HCT116 (cell line): ENCODE results near the gene PLXNB3. TPM values are rescaled to one million over a fixed set of nuclear protein-coding genes. Genes with fewer than 3 reads are reported as not detected.

Source experiments
- ATAC-seq: fragments of 200-7000 bp; cut with Tn5 transposase; 2 replicates; pipeline ENCODE4 v1.9.1; 2020; ENCODE audit warnings: mild to moderate bottlenecking, moderate library complexity
- BruUV-seq: library from RNA; stranded (reverse); fragments of 400-500 nt; replicated peaks from 2 replicates; lab custom pipeline; 2021; lab: Mats Ljungman, UMichigan
- CTCF ChIA-PET: fragments of 300-600 bp; sonication (Branson Sonifier 250); formaldehyde crosslinking; loops from one replicate; lab custom pipeline; 2021; ENCODE audit warnings: antibody characterized with exemption; lab: Charles Lee
- POLR2A ChIA-PET: fragments of 300-600, 350-600 bp; sonication (Branson Sonifier 250); formaldehyde crosslinking; loops from one replicate; lab custom pipeline; 2021; ENCODE audit warnings: antibody characterized with exemption; lab: Charles Lee
- RAD21 ChIA-PET, 2 experiments: fragments of 300-600 bp; sonication (Branson Sonifier 250); formaldehyde crosslinking; loops; one replicate each; lab custom pipeline; 2023; ENCODE audit warnings: low total read pairs in 2 of 2; ENCODE audit not compliant: uncharacterized antibody in 2 of 2, unreplicated experiment in 2 of 2, low non-redundant PET in 1 of 2; lab: Charles Lee
- DNase-seq: peaks from one replicate; pipeline ENCODE4 v3.0.0-alpha.2; 2010; ENCODE audit warnings: low read depth, low spot score
- H2AFZ ChIP-seq: fragments of 200-600 bp; shearing (Covaris generic), sonication (generic); 2 replicates; pipeline ENCODE4 v1.6.1; 2017; ENCODE audit warnings: low read depth, mixed run types, mixed read lengths, antibody characterized with exemption, low read length; ENCODE audit not compliant: poor library complexity, severe bottlenecking
- H3K27ac ChIP-seq: 2 replicates; pipeline ENCODE4 v1.5.1; 2012; ENCODE audit warnings: low read depth, low read length
- H3K27me3 ChIP-seq: fragments of 200-600 bp; sonication (generic); 2 replicates; pipeline ENCODE4 v1.6.1; 2016; ENCODE audit warnings: mixed run types, low read length, mixed read lengths; ENCODE audit not compliant: insufficient read depth
- H3K36me3 ChIP-seq, 2 experiments: fragments of 200-500 bp in 1 of 2; fragments of 200-600 bp in 1 of 2; sonication (Bioruptor generic) in 1 of 2; sonication (generic) in 1 of 2; 2 replicates each; pipeline versions ENCODE4 v1.5.1 to v1.6.1; 2014 to 2016; ENCODE audit warnings: low read length in 2 of 2, inconsistent platforms in 1 of 2, mixed read lengths in 1 of 2, mixed run types in 1 of 2; ENCODE audit not compliant: insufficient read depth in 2 of 2, control insufficient read depth in 1 of 2
- H3K4me1 ChIP-seq, 2 experiments: fragments of 200-600 bp in 1 of 2; sonication (generic) in 1 of 2; 2 replicates each; pipeline versions ENCODE4 v1.5.1 to v1.6.1; 2012 to 2017; ENCODE audit warnings: low read length in 2 of 2, inconsistent platforms in 1 of 2, mild to moderate bottlenecking in 1 of 2, mixed read lengths in 1 of 2, mixed run types in 1 of 2, moderate library complexity in 1 of 2; ENCODE audit not compliant: insufficient read depth in 2 of 2, control insufficient read depth in 1 of 2
- H3K4me2 ChIP-seq: fragments of 200-600 bp; sonication (generic); 2 replicates; pipeline ENCODE4 v1.6.1; 2017; ENCODE audit warnings: mixed run types, low read length, mixed read lengths
- H3K4me3 ChIP-seq, 2 experiments: fragments of 200-600 bp in 1 of 2; sonication (generic) in 1 of 2; replicated peaks in 1 of 2; 2 replicates each; pipeline ENCODE4 v1.5.1; 2011 to 2016; ENCODE audit warnings: low read length in 2 of 2, control low read depth in 1 of 2, low read depth in 1 of 2, mild to moderate bottlenecking in 1 of 2, mixed read lengths in 1 of 2, mixed run types in 1 of 2
- H3K79me2 ChIP-seq: fragments of 200-600 bp; sonication (generic); 2 replicates; pipeline ENCODE4 v1.6.1; 2017; ENCODE audit warnings: mild to moderate bottlenecking, mixed run types, low read length, moderate library complexity, mixed read lengths; ENCODE audit not compliant: insufficient read depth
- H3K9ac ChIP-seq: fragments of 200-600 bp; sonication (generic); 2 replicates; pipeline ENCODE4 v1.6.1; 2016; ENCODE audit warnings: low read length, mixed read lengths
- H3K9me2 ChIP-seq: fragments of 200-600 bp; sonication (generic), shearing (Covaris generic); 2 replicates; pipeline ENCODE4 v1.6.1; 2017; ENCODE audit warnings: mixed run types, mild to moderate bottlenecking, moderate library complexity; ENCODE audit not compliant: insufficient read depth
- H3K9me3 ChIP-seq, 2 experiments: fragments of 200-500 bp in 1 of 2; fragments of 200-600 bp in 1 of 2; sonication (Bioruptor generic) in 1 of 2; sonication (generic) in 1 of 2; 2 replicates each; pipeline ENCODE4 v1.6.1; 2014 to 2017; ENCODE audit warnings: low read length in 2 of 2, mixed read lengths in 2 of 2, inconsistent platforms in 1 of 2, low read depth in 1 of 2, mild to moderate bottlenecking in 1 of 2, mixed run types in 1 of 2, moderate library complexity in 1 of 2; ENCODE audit not compliant: control insufficient read depth in 1 of 2, insufficient read depth in 1 of 2
- H4K20me1 ChIP-seq: fragments of 200-600 bp; sonication (generic), shearing (Covaris generic); 2 replicates; pipeline ENCODE4 v1.6.1; 2017; ENCODE audit warnings: mixed run types, mild to moderate bottlenecking, moderate library complexity; ENCODE audit not compliant: insufficient read depth
- ELF1 ChIP-seq: IDR thresholded peaks from 2 replicates; pipeline ENCODE4 v1.6.1; 2012; ENCODE audit warnings: low read depth, borderline replicate concordance
- EZH2 ChIP-seq: fragments of 200-600 bp; sonication (generic); IDR thresholded peaks from 2 replicates; pipeline ENCODE4 v1.6.1; 2017; ENCODE audit warnings: antibody characterized with exemption, mixed run types
- FOSL1 ChIP-seq: IDR thresholded peaks from 2 replicates; pipeline ENCODE4 v1.6.1; 2012; ENCODE audit warnings: low read depth
- POLR2AphosphoS5 ChIP-seq: IDR thresholded peaks from 2 replicates; pipeline ENCODE4 v1.6.1; 2011; ENCODE audit warnings: mild to moderate bottlenecking, low read depth, low read length, moderate library complexity
- RAD21 ChIP-seq: IDR thresholded peaks from 2 replicates; pipeline ENCODE4 v1.6.1; 2012; ENCODE audit warnings: low read depth, mild to moderate bottlenecking
- SP1 ChIP-seq: IDR thresholded peaks from 2 replicates; pipeline ENCODE4 v1.6.1; 2012; ENCODE audit warnings: low read depth
- SRF ChIP-seq: IDR thresholded peaks from 2 replicates; pipeline ENCODE4 v1.6.1; 2012; ENCODE audit warnings: low read depth
- YY1 ChIP-seq: IDR thresholded peaks from 2 replicates; pipeline ENCODE4 v1.6.1; 2011; ENCODE audit warnings: low read length, low read depth, moderate library complexity, mild to moderate bottlenecking; ENCODE audit not compliant: insufficient replicate concordance; ENCODE audit errors: extremely low read depth
- ZBTB33 ChIP-seq: IDR thresholded peaks from 2 replicates; pipeline ENCODE4 v1.6.1; 2011; ENCODE audit warnings: mild to moderate bottlenecking, low read length, moderate library complexity; ENCODE audit not compliant: insufficient replicate concordance; ENCODE audit errors: extremely low read depth
- intact Hi-C: fragments of 100-400 bp; cut with micrococcal nuclease; formaldehyde crosslinking; loops from 2 replicates; pipeline ENCODE4 v1.10.0; 2022
- total RNA-seq: library from RNA; stranded (reverse); gene quantifications from one replicate; pipeline ENCODE4 v1.2.1, GENCODE V29; 2021; ENCODE audit not compliant: unreplicated experiment
- TF ChIP-seq, protein P1 (sequence below): IDR thresholded peaks from 2 replicates; pipeline ENCODE4 v1.6.1; 2012

The PLXNB3 gene
- total RNA-seq, 1 experiment from 2014 or later = 4.8 TPM

DNA sequence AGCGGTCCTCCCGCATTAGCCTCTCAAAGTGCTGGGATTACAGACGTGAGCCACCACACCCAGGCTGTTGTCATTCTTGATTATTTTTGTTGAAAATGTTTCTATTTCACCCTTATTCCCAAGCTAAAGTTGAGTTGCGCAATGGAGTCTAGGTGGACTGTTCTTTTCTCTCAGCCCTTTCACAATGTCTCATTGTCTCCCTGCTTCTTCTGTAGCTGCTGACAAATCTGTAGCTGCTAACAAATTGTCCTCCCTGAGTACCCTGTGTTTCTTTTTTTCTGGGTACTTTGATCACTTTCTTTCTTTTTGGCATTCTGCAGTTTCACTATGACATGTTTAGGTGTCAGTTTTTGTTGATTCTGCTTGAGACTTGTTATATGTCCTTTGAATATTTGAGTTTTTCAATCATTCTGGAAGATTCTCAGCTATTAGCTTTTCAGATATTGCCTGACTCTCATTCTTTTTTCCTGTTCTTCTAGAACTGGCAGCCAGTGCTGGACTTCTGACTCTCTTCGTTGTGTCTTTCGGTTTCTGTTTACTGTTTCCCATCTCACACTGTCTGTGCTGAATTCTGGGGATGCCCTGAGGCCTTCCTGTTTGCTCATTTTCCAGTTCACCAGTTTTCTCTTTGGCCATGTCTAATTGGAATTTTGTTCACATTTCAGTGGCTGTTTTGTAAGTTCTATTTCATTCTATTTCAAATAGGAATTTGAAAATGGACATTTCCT is 32.8 kb upstream of the PLXNB3 start:
- H3K9me3 ChIP-seq = no peaks in the 10 kb centered on the region
- RAD21 ChIA-PET = no interaction called here
- intact Hi-C loops = no loop called here
- H3K4me3 ChIP-seq = no peak overlapping the region
- POLR2A ChIA-PET = no interaction called here
- DNase-seq = no peak
- no peak for ATAC-seq
- H4K20me1 ChIP-seq = no peaks in the 10 kb centered on the region
- BruUV-seq = no TSS peak
- TF ChIP-seq SRF = no peak
- TF ChIP-seq YY1 = no peak
- no peak for TF ChIP-seq FOSL1
- no peak for TF ChIP-seq SP1
- no peak for TF ChIP-seq RAD21
- no peak for TF ChIP-seq POLR2AphosphoS5
- TF ChIP-seq ELF1 = no peak
- no peak for TF ChIP-seq ZBTB33
- no peak for TF ChIP-seq EZH2
- TF ChIP-seq, protein P1, sequence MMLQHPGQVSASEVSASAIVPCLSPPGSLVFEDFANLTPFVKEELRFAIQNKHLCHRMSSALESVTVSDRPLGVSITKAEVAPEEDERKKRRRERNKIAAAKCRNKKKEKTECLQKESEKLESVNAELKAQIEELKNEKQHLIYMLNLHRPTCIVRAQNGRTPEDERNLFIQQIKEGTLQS = no peak
- H3K27ac ChIP-seq = no peak overlapping the region
- no peaks in the 10 kb centered on the region for H3K79me2 ChIP-seq
- CTCF ChIA-PET = no interaction called here
- no peak overlapping the region for H2AFZ ChIP-seq
- H3K36me3 ChIP-seq = no peaks in the 10 kb centered on the region
- no peaks in the 10 kb centered on the region for H3K9me2 ChIP-seq
- H3K9ac ChIP-seq = no peak overlapping the region
- no peak overlapping the region for H3K4me2 ChIP-seq
- H3K4me1 ChIP-seq = peaks cover 18 to 28% of the 10 kb centered on the region in 2 experiments
- no peaks in the 10 kb centered on the region for H3K27me3 ChIP-seq
